H54 (cell line): ENCODE measurements around the gene FHOD3.

ENCODE experiments used
- DNase-seq: peaks from one replicate; pipeline ENCODE4 v3.0.0; 2011; ENCODE audit warnings: low spot score, mixed read lengths; ENCODE audit not compliant: insufficient read length
- FAIRE-seq: peaks from 3 replicates; lab custom pipeline; 2011; peaks lifted over from hg19 to GRCh38; lab: Jason Lieb, UNC
- POLR2A ChIP-seq: IDR thresholded peaks from 2 replicates; pipeline ENCODE4 v1.6.1; 2011; ENCODE audit warnings: low read depth, mild to moderate bottlenecking, low read length

The FHOD3 gene

GRCh38 chr18:36360256-36360909 is 62.9 kb downstream of the FHOD3 start:
- DNase-seq (no peak), FAIRE-seq (no peak)
- no peak for TF ChIP-seq POLR2A

- DNase-seq (no peak), FAIRE-seq (no peak)
- no peak for TF ChIP-seq POLR2A
Measured at GRCh38 chr18:36364911-36365624, 67.6 kb downstream of the FHOD3 start.

- no peak for DNase-seq
- no peak for TF ChIP-seq POLR2A
- FAIRE-seq: no peak
Measured at GRCh38 chr18:36365836-36366775, 68.6 kb downstream of the FHOD3 start.

GRCh38 chr18:36366994-36367839 is 69.7 kb downstream of the FHOD3 start:
- DNase-seq (no peak), FAIRE-seq (no peak)
- no peak for TF ChIP-seq POLR2A

DNA sequence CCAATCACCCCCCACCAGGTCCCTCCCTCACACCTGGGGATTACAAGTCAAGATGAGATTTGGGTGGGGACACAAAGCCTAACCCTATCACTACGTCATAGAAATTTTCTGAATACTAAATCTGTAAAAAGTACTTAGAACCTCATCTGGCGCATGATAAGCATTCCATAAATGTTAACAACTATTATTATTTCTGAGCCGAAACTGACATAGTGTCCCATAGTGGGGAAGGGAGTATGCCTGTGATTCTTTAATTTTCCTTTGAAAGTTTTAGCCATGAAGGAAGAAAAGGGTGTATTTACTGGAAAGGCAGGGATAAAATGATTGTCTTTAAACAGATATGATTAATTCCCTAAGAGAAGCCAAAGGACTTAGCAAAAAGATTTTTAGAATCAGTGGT is 71.4 kb downstream of the FHOD3 start:
- no peak for TF ChIP-seq POLR2A
- FAIRE-seq: no peak

DNA sequence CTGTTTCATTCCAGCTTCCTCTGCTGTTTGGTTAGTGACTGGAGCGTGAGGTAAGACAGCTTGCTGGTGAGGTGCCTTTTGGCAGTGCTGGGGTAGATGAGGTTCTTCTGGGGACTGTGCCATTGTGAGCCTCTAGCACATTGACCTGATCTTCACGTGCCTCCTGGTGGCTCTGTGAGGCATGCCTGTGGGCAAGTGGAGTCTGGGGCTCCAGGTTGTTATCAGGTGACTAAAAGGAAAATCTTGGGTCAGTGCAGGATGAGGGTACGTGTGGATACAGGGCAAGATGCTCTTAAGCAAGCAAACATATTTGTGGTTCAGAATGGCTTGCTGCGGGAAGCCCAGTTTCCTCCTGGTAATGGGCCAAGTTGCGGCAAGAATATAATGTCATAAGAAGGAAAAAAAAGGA is 75.4 kb downstream of the FHOD3 start:
- DNase-seq (no peak), FAIRE-seq (no peak)
- no peak for TF ChIP-seq POLR2A

More for the DNA sequence above, 71.4 kb downstream of the FHOD3 start:
- DNase-seq: no peak

- DNase-seq (no peak), FAIRE-seq (no peak)
- TF ChIP-seq POLR2A: no peak
Measured at GRCh38 chr18:36374262-36374661, 76.7 kb downstream of the FHOD3 start.

DNA sequence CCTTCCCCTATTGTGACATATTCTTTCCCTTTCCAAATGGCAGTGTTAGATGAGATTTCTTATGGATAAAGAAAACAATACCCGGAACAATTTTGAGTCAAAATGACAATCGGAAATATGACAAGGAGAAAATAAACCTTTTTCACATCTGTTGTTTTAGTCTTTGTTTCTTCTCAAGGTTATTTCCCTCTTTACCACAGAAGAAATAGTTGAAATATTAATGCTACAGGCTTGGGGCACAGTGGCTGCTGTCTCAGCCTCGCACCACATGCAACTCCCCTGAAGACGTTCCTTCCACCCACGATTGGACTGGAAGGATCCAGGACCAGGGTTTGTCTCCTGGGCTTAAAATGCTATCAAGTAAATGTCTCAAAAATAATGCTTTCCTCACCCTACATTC is 77.6 kb downstream of the FHOD3 start:
- no peak for TF ChIP-seq POLR2A
- no peak for DNase-seq
- no peak for FAIRE-seq

GRCh38 chr18:36376361-36376760 is 78.8 kb downstream of the FHOD3 start:
- no peak for FAIRE-seq
- no peak for DNase-seq
- TF ChIP-seq POLR2A: no peak

DNA sequence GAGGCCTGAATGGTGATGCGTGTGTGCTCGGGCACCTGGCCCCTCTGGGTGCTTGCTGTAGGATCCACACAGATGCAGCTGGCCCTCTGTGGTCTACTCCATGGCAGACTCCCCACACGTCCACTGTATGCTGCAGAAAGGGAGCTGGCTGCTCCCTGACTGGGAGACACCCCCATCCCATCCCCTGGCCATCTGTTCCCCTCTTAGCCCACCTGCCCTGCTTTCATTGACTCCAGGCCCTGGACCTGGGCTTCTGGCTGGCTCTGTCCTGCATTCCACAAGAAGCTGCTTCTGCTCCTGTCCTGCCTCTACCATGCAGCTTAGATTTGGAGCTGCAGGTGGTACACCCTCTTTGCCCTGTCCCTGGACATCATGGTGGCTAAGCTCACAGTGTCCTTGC is 80.1 kb downstream of the FHOD3 start:
- TF ChIP-seq POLR2A: no peak
- no peak for FAIRE-seq
- DNase-seq: no peak

DNA sequence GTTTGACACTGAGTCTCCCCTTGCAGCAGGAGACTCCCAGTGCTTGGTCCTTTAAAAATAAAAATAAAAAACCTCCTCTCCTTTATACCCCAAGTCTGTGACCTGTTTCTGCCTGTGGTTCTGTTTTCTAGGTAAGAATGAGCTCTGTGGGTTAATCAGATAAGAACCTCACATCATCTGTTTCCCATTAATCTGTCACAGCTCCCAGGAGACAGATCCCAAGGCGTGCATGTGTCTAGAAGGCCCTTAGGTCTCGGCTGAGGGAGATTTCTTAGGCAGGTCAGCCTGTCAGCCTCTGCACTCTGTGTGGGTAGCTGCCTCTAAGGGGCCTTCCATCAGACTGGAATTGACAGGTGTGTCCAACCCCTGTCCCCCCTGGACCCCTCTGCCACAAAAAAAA is 80.7 kb downstream of the FHOD3 start:
- no peak for DNase-seq
- no peak for TF ChIP-seq POLR2A
- no peak for FAIRE-seq

GRCh38 chr18:36379435-36379984 is 82.0 kb downstream of the FHOD3 start:
- TF ChIP-seq POLR2A: no peak
- no peak for DNase-seq
- FAIRE-seq: no peak
